ENCODE data around the gene OSBP.

Gene OSBP

GRCh38 chr11:59532620-59533019, 83.0 kb downstream of the OSBP start:
- no peak overlapping the region for H3K4me3 ChIP-seq (ENCODE audit: low read depth, low read length)
- no peak for DNase-seq (ENCODE audit: low read depth)
- TF ChIP-seq, protein P1, sequence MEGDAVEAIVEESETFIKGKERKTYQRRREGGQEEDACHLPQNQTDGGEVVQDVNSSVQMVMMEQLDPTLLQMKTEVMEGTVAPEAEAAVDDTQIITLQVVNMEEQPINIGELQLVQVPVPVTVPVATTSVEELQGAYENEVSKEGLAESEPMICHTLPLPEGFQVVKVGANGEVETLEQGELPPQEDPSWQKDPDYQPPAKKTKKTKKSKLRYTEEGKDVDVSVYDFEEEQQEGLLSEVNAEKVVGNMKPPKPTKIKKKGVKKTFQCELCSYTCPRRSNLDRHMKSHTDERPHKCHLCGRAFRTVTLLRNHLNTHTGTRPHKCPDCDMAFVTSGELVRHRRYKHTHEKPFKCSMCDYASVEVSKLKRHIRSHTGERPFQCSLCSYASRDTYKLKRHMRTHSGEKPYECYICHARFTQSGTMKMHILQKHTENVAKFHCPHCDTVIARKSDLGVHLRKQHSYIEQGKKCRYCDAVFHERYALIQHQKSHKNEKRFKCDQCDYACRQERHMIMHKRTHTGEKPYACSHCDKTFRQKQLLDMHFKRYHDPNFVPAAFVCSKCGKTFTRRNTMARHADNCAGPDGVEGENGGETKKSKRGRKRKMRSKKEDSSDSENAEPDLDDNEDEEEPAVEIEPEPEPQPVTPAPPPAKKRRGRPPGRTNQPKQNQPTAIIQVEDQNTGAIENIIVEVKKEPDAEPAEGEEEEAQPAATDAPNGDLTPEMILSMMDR (IDR thresholded peaks at IDR 0.05; ENCODE audit: insufficient read depth, low read depth, low read length, missing control alignments), result no peak

- no peak overlapping the region for H3K4me3 ChIP-seq (ENCODE audit: low read depth, low read length)
- TF ChIP-seq, protein P1 (IDR thresholded peaks at IDR 0.05; ENCODE audit: insufficient read depth, low read depth, low read length, missing control alignments), result no peak
- no peak for DNase-seq (ENCODE audit: low read depth)
These were observed 86.9 kb downstream of the OSBP start for GRCh38 chr11:59528711-59529110.
